ENCODE measurements around the gene ZBTB4.

DNA sequence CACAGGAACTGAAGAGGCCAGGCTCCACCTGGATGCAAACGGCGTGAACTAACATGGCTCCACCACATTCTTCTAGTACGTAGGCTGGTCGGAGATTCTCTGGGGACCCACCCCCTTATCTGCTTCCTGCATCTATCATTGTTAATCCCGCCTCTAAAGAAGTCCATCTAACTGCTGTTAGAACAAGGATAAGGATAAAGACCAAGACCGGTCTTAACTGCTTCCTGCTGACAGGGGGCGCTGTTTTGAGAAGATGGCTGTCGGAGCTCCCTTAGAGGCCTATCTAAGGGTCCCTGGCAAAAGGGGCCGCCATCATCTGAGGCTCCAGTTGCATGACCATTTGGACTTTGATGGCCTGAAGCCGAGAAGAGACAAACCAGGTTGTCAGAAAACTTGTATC, 43.6 kb upstream of the ZBTB4 start:
- TF ChIP-seq, protein P1, sequence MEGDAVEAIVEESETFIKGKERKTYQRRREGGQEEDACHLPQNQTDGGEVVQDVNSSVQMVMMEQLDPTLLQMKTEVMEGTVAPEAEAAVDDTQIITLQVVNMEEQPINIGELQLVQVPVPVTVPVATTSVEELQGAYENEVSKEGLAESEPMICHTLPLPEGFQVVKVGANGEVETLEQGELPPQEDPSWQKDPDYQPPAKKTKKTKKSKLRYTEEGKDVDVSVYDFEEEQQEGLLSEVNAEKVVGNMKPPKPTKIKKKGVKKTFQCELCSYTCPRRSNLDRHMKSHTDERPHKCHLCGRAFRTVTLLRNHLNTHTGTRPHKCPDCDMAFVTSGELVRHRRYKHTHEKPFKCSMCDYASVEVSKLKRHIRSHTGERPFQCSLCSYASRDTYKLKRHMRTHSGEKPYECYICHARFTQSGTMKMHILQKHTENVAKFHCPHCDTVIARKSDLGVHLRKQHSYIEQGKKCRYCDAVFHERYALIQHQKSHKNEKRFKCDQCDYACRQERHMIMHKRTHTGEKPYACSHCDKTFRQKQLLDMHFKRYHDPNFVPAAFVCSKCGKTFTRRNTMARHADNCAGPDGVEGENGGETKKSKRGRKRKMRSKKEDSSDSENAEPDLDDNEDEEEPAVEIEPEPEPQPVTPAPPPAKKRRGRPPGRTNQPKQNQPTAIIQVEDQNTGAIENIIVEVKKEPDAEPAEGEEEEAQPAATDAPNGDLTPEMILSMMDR (IDR thresholded peaks at IDR 0.05) = peak in 3 of 4 experiments; percentile 9 to 29 (median 27)
- TF ChIP-seq POLR2A (IDR thresholded peaks at IDR 0.05) = no peak

Data from uterus (tissue), 2 donors.